Measurements from ENCODE around the gene SAA1. TPM values are rescaled to one million over a fixed set of nuclear protein-coding genes. Genes with fewer than 3 reads are reported as not detected.

The SAA1 gene
- total and polyA plus RNA-seq, 2 donors (not counting 3 experiments of a cell fraction or from before 2014, with no cell fraction given): not detected

DNA sequence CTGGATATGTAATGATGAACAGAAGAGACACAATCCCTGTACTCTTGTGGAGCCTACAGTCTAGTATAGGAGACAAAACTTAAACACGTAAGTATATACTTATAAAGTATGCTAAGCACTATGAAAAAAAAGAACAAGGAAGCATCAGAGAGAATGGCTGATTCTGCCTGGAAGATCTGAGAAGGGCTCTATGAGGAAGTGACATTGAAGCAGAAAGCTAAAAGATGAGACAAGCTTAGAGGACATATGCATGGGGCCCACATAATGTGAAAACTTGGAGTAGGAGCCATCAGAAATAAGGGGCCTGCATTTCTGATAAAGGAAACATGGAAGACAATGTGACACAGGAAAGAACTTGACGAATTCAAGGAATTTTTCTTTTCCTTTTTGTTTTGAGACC, 16.6 kb downstream of the SAA1 start:
- H3K9me1 ChIP-seq (replicated peaks; ENCODE audit: control insufficient read depth, extremely low read depth, insufficient read depth, low read length): no peaks in the 10 kb centered on the region
- dilution Hi-C loops (cut with MboI; ENCODE audit: extremely low pct_ligation_motif_present, low sequenced_read_pairs) (no loop called here), intact Hi-C loops (cut with micrococcal nuclease) (no loop called here)
- H3K9ac ChIP-seq (replicated peaks; ENCODE audit: extremely low read depth, insufficient read depth, low read length): no peak overlapping the region
- ChIA-PET POLR2A (no interaction called here), CTCF (interaction anchor here (1.1 kb wide), 1 partner anchor 39 kb away, joined by 4 read pairs; no protein-coding TSS in a partner anchor)
- BruUV-seq (replicated peaks): no TSS peak
- H3K27ac ChIP-seq (ENCODE audit: insufficient read depth, low read depth, low read length): no peak overlapping the region
- FAIRE-seq (no peak), DNase-seq (ENCODE audit: low read depth, low spot score) (no peak)
- TF ChIP-seq, protein P1, sequence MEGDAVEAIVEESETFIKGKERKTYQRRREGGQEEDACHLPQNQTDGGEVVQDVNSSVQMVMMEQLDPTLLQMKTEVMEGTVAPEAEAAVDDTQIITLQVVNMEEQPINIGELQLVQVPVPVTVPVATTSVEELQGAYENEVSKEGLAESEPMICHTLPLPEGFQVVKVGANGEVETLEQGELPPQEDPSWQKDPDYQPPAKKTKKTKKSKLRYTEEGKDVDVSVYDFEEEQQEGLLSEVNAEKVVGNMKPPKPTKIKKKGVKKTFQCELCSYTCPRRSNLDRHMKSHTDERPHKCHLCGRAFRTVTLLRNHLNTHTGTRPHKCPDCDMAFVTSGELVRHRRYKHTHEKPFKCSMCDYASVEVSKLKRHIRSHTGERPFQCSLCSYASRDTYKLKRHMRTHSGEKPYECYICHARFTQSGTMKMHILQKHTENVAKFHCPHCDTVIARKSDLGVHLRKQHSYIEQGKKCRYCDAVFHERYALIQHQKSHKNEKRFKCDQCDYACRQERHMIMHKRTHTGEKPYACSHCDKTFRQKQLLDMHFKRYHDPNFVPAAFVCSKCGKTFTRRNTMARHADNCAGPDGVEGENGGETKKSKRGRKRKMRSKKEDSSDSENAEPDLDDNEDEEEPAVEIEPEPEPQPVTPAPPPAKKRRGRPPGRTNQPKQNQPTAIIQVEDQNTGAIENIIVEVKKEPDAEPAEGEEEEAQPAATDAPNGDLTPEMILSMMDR (IDR thresholded peaks at IDR 0.05; ENCODE audit: extremely low read depth in 1 of 2, insufficient read depth in 1 of 2, low read depth in 1 of 2, low read length in 2 of 2): no peak
- TF ChIP-seq JUN (IDR thresholded peaks at IDR 0.05; ENCODE audit: borderline replicate concordance, insufficient read depth, insufficient read length, low read depth) (no peak), GATA2 (IDR thresholded peaks at IDR 0.05; ENCODE audit: insufficient read depth, insufficient read length, low read depth, low read length) (no peak), MYC (IDR thresholded peaks at IDR 0.05; ENCODE audit: low read depth, low read length) (no peak), FOS (IDR thresholded peaks at IDR 0.05; ENCODE audit: borderline replicate concordance, insufficient read depth, low read length) (no peak), POLR2A (IDR thresholded peaks at IDR 0.05; ENCODE audit: low read depth, low read length) (no peak), POLR2AphosphoS5 (IDR thresholded peaks at IDR 0.05; ENCODE audit: insufficient read depth, low read depth, low read length) (no peak), EZH2 (IDR thresholded peaks at IDR 0.05; ENCODE audit: borderline replicate concordance, low read depth, low read length, severe bottlenecking) (no peak)
- TF ChIP-seq, protein P2, sequence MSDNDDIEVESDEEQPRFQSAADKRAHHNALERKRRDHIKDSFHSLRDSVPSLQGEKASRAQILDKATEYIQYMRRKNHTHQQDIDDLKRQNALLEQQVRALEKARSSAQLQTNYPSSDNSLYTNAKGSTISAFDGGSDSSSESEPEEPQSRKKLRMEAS (IDR thresholded peaks at IDR 0.05; ENCODE audit: insufficient read depth, insufficient read length): no peak
- no peaks in the 10 kb centered on the region for H3K4me1 ChIP-seq (ENCODE audit: control insufficient read depth, extremely low read depth, insufficient read depth, low read length)
- no peaks in the 10 kb centered on the region for H3K9me3 ChIP-seq (replicated peaks; ENCODE audit: control insufficient read depth, insufficient read depth, low read length)
- no peak overlapping the region for H2AFZ ChIP-seq (ENCODE audit: low read depth, low read length)
- no peaks in the 10 kb centered on the region for H3K27me3 ChIP-seq (ENCODE audit: control insufficient read depth in 2 of 2, insufficient read depth in 2 of 2, low read length in 2 of 2)
- no peak overlapping the region for H3K4me2 ChIP-seq (ENCODE audit: insufficient read depth, low read length)
- H3K36me3 ChIP-seq (ENCODE audit: control insufficient read depth in 2 of 2, extremely low read depth in 1 of 2, insufficient read depth in 2 of 2, low read length in 2 of 2): peaks cover 2 to 15% of the 10 kb centered on the region in 2 experiments
- no peaks in the 10 kb centered on the region for H3K79me2 ChIP-seq (ENCODE audit: control insufficient read depth, insufficient read depth, low read length)
- no peak overlapping the region for H3K4me3 ChIP-seq (replicated peaks in 1 of 3; ENCODE audit: insufficient read depth in 1 of 3, low read depth in 1 of 3, low read length in 3 of 3)
- no peaks in the 10 kb centered on the region for H4K20me1 ChIP-seq (replicated peaks; ENCODE audit: control insufficient read depth, extremely low read depth, insufficient read depth, low read length)
